ENCODE results near the gene SPIN1. TPM values are rescaled to one million over a fixed set of nuclear protein-coding genes. Genes with fewer than 3 reads are reported as not detected.
A peak's percentile ranks its signal among the peaks of the same experiment; 100 is the strongest.

Gene SPIN1
- total RNA-seq, 1 experiment from 2014 or later, result 59.5 TPM

- Mint-ChIP-seq H3K27me3 (ENCODE audit: unreplicated experiment) (no peaks in the 10 kb centered on the region), H3K36me3 (ENCODE audit: insufficient read depth, unreplicated experiment) (peaks cover 32% of the 10 kb centered on the region), H3K9me3 (ENCODE audit: low read depth, unreplicated experiment) (no peaks in the 10 kb centered on the region), H3K27ac (ENCODE audit: unreplicated experiment) (peak overlapping the region; percentile 52), H3K4me3 (ENCODE audit: low read depth, unreplicated experiment) (no peak overlapping the region), H3K4me1 (ENCODE audit: low read depth, unreplicated experiment) (peaks cover 31% of the 10 kb centered on the region)
- intact Hi-C loops (cut with micrococcal nuclease; ENCODE audit: unreplicated experiment), result no loop called here
- TF ChIP-seq, protein P1, sequence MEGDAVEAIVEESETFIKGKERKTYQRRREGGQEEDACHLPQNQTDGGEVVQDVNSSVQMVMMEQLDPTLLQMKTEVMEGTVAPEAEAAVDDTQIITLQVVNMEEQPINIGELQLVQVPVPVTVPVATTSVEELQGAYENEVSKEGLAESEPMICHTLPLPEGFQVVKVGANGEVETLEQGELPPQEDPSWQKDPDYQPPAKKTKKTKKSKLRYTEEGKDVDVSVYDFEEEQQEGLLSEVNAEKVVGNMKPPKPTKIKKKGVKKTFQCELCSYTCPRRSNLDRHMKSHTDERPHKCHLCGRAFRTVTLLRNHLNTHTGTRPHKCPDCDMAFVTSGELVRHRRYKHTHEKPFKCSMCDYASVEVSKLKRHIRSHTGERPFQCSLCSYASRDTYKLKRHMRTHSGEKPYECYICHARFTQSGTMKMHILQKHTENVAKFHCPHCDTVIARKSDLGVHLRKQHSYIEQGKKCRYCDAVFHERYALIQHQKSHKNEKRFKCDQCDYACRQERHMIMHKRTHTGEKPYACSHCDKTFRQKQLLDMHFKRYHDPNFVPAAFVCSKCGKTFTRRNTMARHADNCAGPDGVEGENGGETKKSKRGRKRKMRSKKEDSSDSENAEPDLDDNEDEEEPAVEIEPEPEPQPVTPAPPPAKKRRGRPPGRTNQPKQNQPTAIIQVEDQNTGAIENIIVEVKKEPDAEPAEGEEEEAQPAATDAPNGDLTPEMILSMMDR (IDR thresholded peaks at IDR 0.05; ENCODE audit: unreplicated experiment), result no peak
- CTCF ChIA-PET, result no interaction called here
- DNase-seq, result no peak
- no TSS peak for BruUV-seq (replicated peaks)
These were observed 47.1 kb downstream of the SPIN1 start for GRCh38 chr9:88435336-88435735.

DNA sequence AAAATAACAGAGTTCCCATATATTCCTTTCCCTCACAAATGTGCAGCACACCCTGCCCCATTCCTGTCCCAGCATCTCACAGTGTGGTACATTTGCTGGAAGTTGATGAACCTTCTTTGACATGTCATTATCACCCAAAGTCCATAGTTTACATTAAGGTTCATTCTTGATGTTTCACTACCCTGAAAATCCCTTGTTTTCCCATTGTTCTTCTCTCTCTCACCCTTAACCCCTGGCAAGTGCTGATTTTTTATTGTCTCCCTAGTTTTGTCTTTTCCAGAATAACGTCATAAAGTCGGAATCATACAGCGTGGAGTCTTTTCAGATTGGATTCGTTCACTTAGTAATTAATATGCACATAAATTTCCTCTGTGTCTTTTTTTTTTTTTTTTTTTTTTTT is 48.1 kb downstream of the SPIN1 start:
- CTCF ChIA-PET, result no interaction called here
- intact Hi-C loops (cut with micrococcal nuclease; ENCODE audit: unreplicated experiment), result no loop called here

DNA sequence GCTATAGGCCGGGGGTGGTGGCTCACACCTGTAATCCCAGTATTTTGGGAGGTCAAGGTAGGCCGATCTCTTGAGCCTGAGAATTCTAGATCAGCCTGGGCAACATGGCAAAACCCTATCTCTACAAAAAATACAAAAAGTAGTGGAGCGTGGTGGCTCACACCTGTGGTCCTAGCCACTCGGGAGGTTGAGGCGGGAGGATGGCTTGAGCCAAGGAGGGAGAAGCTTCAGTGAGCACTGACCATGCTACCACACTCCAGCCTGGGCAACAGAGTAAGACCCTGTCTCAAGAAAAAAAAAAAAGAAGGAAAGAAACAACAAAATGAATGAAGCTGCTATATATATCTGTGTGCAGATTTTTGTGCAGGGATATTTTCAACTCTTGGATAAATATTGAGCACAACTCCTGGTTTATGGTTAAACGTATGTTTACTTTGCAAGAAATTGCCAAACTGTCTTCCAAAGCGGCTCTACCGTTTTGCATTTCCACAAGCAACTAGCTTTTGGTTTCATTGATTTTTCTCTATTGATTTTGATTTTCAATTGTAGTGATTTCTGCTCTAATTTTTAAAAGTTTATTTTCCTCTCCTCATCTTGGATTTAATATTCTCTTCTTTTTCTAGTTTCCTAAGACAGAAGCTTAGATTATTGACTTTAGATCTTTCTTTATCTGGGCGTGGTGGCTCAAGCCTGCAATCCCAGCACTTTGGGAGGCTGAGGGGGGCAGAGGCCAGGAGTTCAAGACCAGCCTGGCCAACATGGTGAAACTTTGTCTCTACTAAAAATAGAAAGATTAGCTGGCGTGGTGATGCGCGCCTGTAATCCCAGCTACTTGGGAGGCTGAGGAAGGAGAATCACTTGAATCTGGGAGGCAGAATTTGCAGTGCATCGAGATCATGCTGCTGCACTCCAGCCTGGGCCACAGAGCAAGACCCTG is 49.2 kb downstream of the SPIN1 start:
- Mint-ChIP-seq H3K36me3 (ENCODE audit: insufficient read depth, unreplicated experiment) (peaks cover 27% of the 10 kb centered on the region), H3K9me3 (ENCODE audit: low read depth, unreplicated experiment) (no peaks in the 10 kb centered on the region), H3K4me3 (ENCODE audit: low read depth, unreplicated experiment) (no peak overlapping the region), H3K27ac (ENCODE audit: unreplicated experiment) (no peak overlapping the region), H3K4me1 (ENCODE audit: low read depth, unreplicated experiment) (peaks cover 31% of the 10 kb centered on the region), H3K27me3 (ENCODE audit: unreplicated experiment) (no peaks in the 10 kb centered on the region)
- no peak for DNase-seq
- intact Hi-C loops (cut with micrococcal nuclease; ENCODE audit: unreplicated experiment), result no loop called here
- TF ChIP-seq, protein P1 (IDR thresholded peaks at IDR 0.05; ENCODE audit: unreplicated experiment), result no peak
- CTCF ChIA-PET, result no interaction called here
- BruUV-seq (replicated peaks), result no TSS peak

More for the DNA sequence above, 48.1 kb downstream of the SPIN1 start:
- Mint-ChIP-seq H3K4me1 (ENCODE audit: low read depth, unreplicated experiment) (peaks cover 31% of the 10 kb centered on the region), H3K36me3 (ENCODE audit: insufficient read depth, unreplicated experiment) (peaks cover 30% of the 10 kb centered on the region), H3K9me3 (ENCODE audit: low read depth, unreplicated experiment) (no peaks in the 10 kb centered on the region), H3K27me3 (ENCODE audit: unreplicated experiment) (no peaks in the 10 kb centered on the region), H3K4me3 (ENCODE audit: low read depth, unreplicated experiment) (no peak overlapping the region), H3K27ac (ENCODE audit: unreplicated experiment) (no peak overlapping the region)
- BruUV-seq (replicated peaks), result no TSS peak
- no peak for DNase-seq
- TF ChIP-seq, protein P1 (IDR thresholded peaks at IDR 0.05; ENCODE audit: unreplicated experiment), result no peak

GRCh38 chr9:88438811-88439210 is 50.6 kb downstream of the SPIN1 start:
- intact Hi-C loops (cut with micrococcal nuclease; ENCODE audit: unreplicated experiment), result no loop called here
- CTCF ChIA-PET, result no interaction called here
- Mint-ChIP-seq H3K27me3 (ENCODE audit: unreplicated experiment) (no peaks in the 10 kb centered on the region), H3K27ac (ENCODE audit: unreplicated experiment) (no peak overlapping the region), H3K9me3 (ENCODE audit: low read depth, unreplicated experiment) (no peaks in the 10 kb centered on the region), H3K36me3 (ENCODE audit: insufficient read depth, unreplicated experiment) (peaks cover 20% of the 10 kb centered on the region), H3K4me3 (ENCODE audit: low read depth, unreplicated experiment) (no peak overlapping the region), H3K4me1 (ENCODE audit: low read depth, unreplicated experiment) (peaks cover 26% of the 10 kb centered on the region)
- no peak for DNase-seq
- BruUV-seq (replicated peaks), result no TSS peak
- TF ChIP-seq, protein P1 (IDR thresholded peaks at IDR 0.05; ENCODE audit: unreplicated experiment), result no peak
